NCI-H1105 (cell line): ENCODE measurements around the gene TRIM39.
"Not testable (repeated sequence)": the region's sequence is repeated elsewhere in the genome, so short reads cannot be mapped to it uniquely, and the experiment has no call there.

Experiments used
- DNase-seq: peaks from one replicate; lab custom pipeline; 2025; lab: John Stamatoyannopoulos, UW

Gene TRIM39

DNA sequence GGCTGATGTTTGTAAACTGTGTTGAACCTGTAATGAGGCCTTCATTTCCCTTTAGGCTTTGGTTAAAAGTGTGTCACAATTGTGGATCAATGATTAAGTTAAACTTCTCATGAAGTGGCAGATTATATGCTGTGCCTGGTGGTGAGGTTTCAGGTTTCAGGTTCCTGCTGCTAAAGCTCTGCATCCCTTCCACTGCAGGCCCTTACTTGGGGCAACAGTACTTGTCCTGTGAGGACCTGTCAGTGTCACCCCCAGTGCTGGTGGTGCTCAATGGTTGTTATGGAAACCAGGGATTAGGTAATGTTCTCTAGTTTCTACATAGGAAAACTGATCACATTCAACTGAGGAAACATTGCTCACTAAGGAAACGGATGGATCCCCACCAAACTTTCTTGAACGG is 36.7 kb downstream of the TRIM39 start:
- no peak for DNase-seq

- DNase-seq, result no peak
These were observed 37.9 kb downstream of the TRIM39 start for GRCh38 chr6:30364591-30364990.

GRCh38 chr6:30369280-30369679 is 42.6 kb downstream of the TRIM39 start:
- not testable (repeated sequence) for DNase-seq

GRCh38 chr6:30378290-30378937 is 51.7 kb downstream of the TRIM39 start:
- DNase-seq, result no peak

GRCh38 chr6:30380464-30380863 is 53.7 kb downstream of the TRIM39 start:
- DNase-seq, result no peak

GRCh38 chr6:30386166-30386565 is 59.4 kb downstream of the TRIM39 start:
- DNase-seq, result no peak

DNA sequence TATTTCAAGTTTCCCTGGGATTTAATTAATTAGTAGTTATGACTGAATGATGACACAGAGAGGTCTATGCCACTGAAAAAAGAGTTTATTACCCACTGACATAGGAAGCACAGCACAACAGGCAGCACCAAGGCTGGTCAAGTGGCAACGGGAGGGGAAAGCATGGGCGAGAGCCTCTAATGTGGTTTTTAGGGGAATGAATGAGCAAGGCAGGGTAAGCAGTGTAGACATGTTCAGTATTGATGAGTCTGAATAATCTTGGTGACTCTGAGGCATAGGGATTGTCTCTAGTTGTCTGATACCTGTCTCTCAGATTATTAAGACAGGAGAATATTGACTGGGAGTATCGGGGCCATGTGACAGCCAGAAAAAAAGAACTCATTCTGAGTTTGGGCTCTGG is 64.5 kb downstream of the TRIM39 start:
- no peak for DNase-seq
